ENCODE data around the gene DPP7.
A peak's percentile ranks its signal among the peaks of the same experiment; 100 is the strongest.

The DPP7 gene

GRCh38 chr9:137149942-137150616 lies 35.5 kb upstream of the DPP7 start:
- Histone ChIP-seq H3K36me3 (ENCODE audit: control insufficient read depth in 2 of 2, insufficient read depth in 1 of 2, low read length in 2 of 2) (no peaks in the 10 kb centered on the region), H3K9me3 (ENCODE audit: control insufficient read depth, insufficient read depth, low read depth, low read length) (no peaks in the 10 kb centered on the region), H3K4me3 (ENCODE audit: low read depth, low read length) (no peak overlapping the region), H3K27ac (ENCODE audit: extremely low read depth, low read depth, low read length) (no peak overlapping the region), H3K4me1 (ENCODE audit: control insufficient read depth, insufficient read depth, low read length) (no peaks in the 10 kb centered on the region)
- ChIA-PET CTCF (interaction anchor here (0.7 to 0.8 kb wide), 4 partner anchors 57 to 172 kb away, joined by 3 read pairs; no protein-coding TSS in a partner anchor), POLR2A (interaction anchor here (0.6 to 3.3 kb wide), 17 partner anchors 9 to 350 kb away, joined by 3 to 52 read pairs (median 5); partner anchors contain the start of genes ANAPC2, EXD3, LRRC26 and MAN1B1)
- TF ChIP-seq ZNF776 (tag by site-specific recombination; IDR thresholded peaks at IDR 0.05; ENCODE audit: borderline replicate concordance) (no peak), SP2 (tag by site-specific recombination; IDR thresholded peaks at IDR 0.05) (peak; percentile 74), SP3 (tag by site-specific recombination; IDR thresholded peaks at IDR 0.05) (peak; percentile 94), HOXC10 (CRISPR knock-in tag; IDR thresholded peaks at IDR 0.05) (no peak), HOXD13 (CRISPR knock-in tag; IDR thresholded peaks at IDR 0.05; ENCODE audit: borderline replicate concordance) (no peak), ZNF416 (tag by site-specific recombination; IDR thresholded peaks at IDR 0.05) (no peak), ZNF624 (tag by site-specific recombination; IDR thresholded peaks at IDR 0.05) (no peak), ZNF48 (tag by site-specific recombination; IDR thresholded peaks at IDR 0.05) (no peak), GLIS1 (tag by site-specific recombination; IDR thresholded peaks at IDR 0.05) (no peak), ZNF354C (tag by site-specific recombination; IDR thresholded peaks at IDR 0.05; ENCODE audit: borderline replicate concordance, low read depth) (no peak), WT1 (tag by site-specific recombination; IDR thresholded peaks at IDR 0.05) (no peak), ZNF24 (tag by site-specific recombination; IDR thresholded peaks at IDR 0.05) (no peak), ZNF600 (tag by site-specific recombination; IDR thresholded peaks at IDR 0.05) (no peak), ZNF2 (tag by site-specific recombination; IDR thresholded peaks at IDR 0.05) (no peak), PRDM1 (tag by site-specific recombination; IDR thresholded peaks at IDR 0.05) (0 out of 2 replicates have a peak, but pooled peaks have one; percentile 39), SALL2 (tag by site-specific recombination; IDR thresholded peaks at IDR 0.05; ENCODE audit: borderline replicate concordance) (no peak), ZBTB6 (tag by site-specific recombination; IDR thresholded peaks at IDR 0.05) (no peak), KLF8 (tag by site-specific recombination; IDR thresholded peaks at IDR 0.05) (peak; percentile 95), ZSCAN23 (tag by site-specific recombination; IDR thresholded peaks at IDR 0.05) (no peak), ZNF10 (tag by site-specific recombination; IDR thresholded peaks at IDR 0.05) (no peak), ELK4 (IDR thresholded peaks at IDR 0.05; ENCODE audit: borderline replicate concordance, low read depth, low read length) (no peak), ZNF112 (tag by site-specific recombination; IDR thresholded peaks at IDR 0.05) (no peak), KLF1 (tag by site-specific recombination; IDR thresholded peaks at IDR 0.05) (peak; percentile 90), IKZF3 (tag by site-specific recombination; IDR thresholded peaks at IDR 0.05) (peak; percentile 83), ZNF157 (tag by site-specific recombination; IDR thresholded peaks at IDR 0.05) (no peak), ZNF837 (tag by site-specific recombination; IDR thresholded peaks at IDR 0.05) (no peak), ZNF239 (tag by site-specific recombination; IDR thresholded peaks at IDR 0.05) (no peak), ZNF335 (tag by site-specific recombination; conservative IDR thresholded peaks at IDR 0.05) (peak; percentile 59), YY2 (tag by site-specific recombination; IDR thresholded peaks at IDR 0.05) (no peak), PATZ1 (tag by site-specific recombination; IDR thresholded peaks at IDR 0.05) (peak; percentile 68), ZNF645 (tag by site-specific recombination; IDR thresholded peaks at IDR 0.05) (no peak), ZNF362 (tag by site-specific recombination; IDR thresholded peaks at IDR 0.05) (peak; percentile 97), ZNF610 (tag by site-specific recombination; IDR thresholded peaks at IDR 0.05; ENCODE audit: borderline replicate concordance) (no peak)
